Right cardiac atrium (tissue), 5 donors: ENCODE data around the gene ZNF90. TPM values are rescaled to one million over a fixed set of nuclear protein-coding genes. Genes with fewer than 3 reads are reported as not detected.
"Not testable (repeated sequence)": the region's sequence is repeated elsewhere in the genome, so short reads cannot be mapped to it uniquely, and the experiment has no call there.

Source experiments
- ATAC-seq, 2 donors: fragments of 200-7000 bp; cut with Tn5 transposase; one replicate each; pipeline versions ENCODE4 v1.8.0 to v1.9.1; 2020; ENCODE audit warnings: moderate library complexity in 2 of 2, mild to moderate bottlenecking in 1 of 2
- DNase-seq, 3 donors: peaks; one replicate each; pipeline ENCODE4 v3.0.0-alpha.2; 2020
- H3K27ac ChIP-seq: one replicate; pipeline ENCODE4 v1.5.1; 2013; ENCODE audit warnings: mild to moderate bottlenecking, low read length, control low read depth, moderate library complexity
- H3K27me3 ChIP-seq: one replicate; pipeline ENCODE4 v1.6.1; 2013; ENCODE audit not compliant: control insufficient read depth, insufficient read depth
- H3K4me1 ChIP-seq: one replicate; pipeline ENCODE4 v1.6.1; 2013; ENCODE audit warnings: low read length; ENCODE audit not compliant: control insufficient read depth, insufficient read depth
- H3K4me3 ChIP-seq: one replicate; pipeline ENCODE4 v1.5.1; 2013; ENCODE audit warnings: low read length, control low read depth
- H3K9me3 ChIP-seq: one replicate; pipeline ENCODE4 v1.6.1; 2013; ENCODE audit warnings: low read length; ENCODE audit not compliant: control insufficient read depth
- WGBS: extraction: QIAGEN DNeasy Blood & Tissue Kit; methylation state at CpG from one replicate; pipeline ENCODE4 v1.1.7; 2013; 5-methylcytosine and 5-hydroxymethylcytosine counted together
- intact Hi-C, 4 donors: fragments of 100-400 bp; cut with DNase I; formaldehyde crosslinking; loops; one replicate each; pipeline versions ENCODE4 v1.11.0 to v1.14.0; 2022 to 2023
- polyA plus RNA-seq: library from polyadenylated mRNA; stranded (reverse); fragments of 200-250 nt; gene quantifications from one replicate; pipeline ENCODE4 v1.2.3, GENCODE V29; 2013
- total RNA-seq, 4 donors: library from RNA; stranded (reverse); fragmentation: NEBNext Ultra II Directional; extraction: Animal tissue kit (Norgen Biotek cat#: 25700); gene quantifications; one replicate each; pipeline ENCODE4 v1.2.1, GENCODE V29; 2021
- donor health status: healthy with polysubstance abuse.
- donor health status: DM: no; HTN: yes; CAD: no.
- donor health status: DM: no; HTN: no; CAD: no.
- donor health status: DM: no; HTN: yes; CAD: no; lungs with severe emphysema.
- donor health status: DM: yes; HTN: yes; CAD: no.

The ZNF90 gene
- total and polyA plus RNA-seq, 5 donors = 0.88 to 2.5 (median 1.1) TPM

GRCh38 chr19:20066861-20067260 is 10.9 kb upstream of the ZNF90 start:
- H3K27ac ChIP-seq = no peak overlapping the region
- ATAC-seq (no peak), DNase-seq (no peak)
- H3K9me3 ChIP-seq = no peaks in the 10 kb centered on the region
- intact Hi-C loops = no loop called here
- H3K4me3 ChIP-seq = no peak overlapping the region
- no peaks in the 10 kb centered on the region for H3K4me1 ChIP-seq
- H3K27me3 ChIP-seq = no peaks in the 10 kb centered on the region
- WGBS = 61% methylated on average over 3 of the region's 3 CpGs

GRCh38 chr19:20067943-20068342 is 9.9 kb upstream of the ZNF90 start:
- Histone ChIP-seq H3K9me3 (no peaks in the 10 kb centered on the region), H3K27ac (no peak overlapping the region), H3K27me3 (no peaks in the 10 kb centered on the region), H3K4me3 (no peak overlapping the region), H3K4me1 (no peaks in the 10 kb centered on the region)
- ATAC-seq = no peak
- intact Hi-C loops = no loop called here
- DNase-seq = no peak
- WGBS = 6% methylated on average over 9 of the region's 9 CpGs

- ATAC-seq, intact Hi-C loops, H3K27me3 ChIP-seq: not testable (repeated sequence)
Measured at GRCh38 chr19:20068559-20068958, 9.2 kb upstream of the ZNF90 start.

DNA sequence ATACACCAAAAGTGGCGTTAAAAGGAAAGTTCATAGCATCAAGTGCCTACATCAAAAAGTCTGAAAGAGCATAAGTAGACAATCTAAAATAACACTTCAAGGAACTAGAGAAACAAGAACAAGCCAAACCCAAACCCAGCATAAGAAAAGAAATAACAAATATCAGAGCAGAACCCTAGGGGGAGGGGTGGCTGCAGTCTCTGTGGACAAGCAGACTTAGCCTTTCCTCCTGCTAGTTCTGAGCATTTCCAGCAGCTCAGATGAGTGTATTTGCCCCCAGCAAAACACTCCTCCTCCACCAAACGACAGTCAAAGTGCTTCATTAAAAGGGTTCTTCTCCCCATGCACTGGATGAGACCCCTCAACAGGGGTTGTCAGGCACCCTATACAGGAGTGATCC is 7.1 kb upstream of the ZNF90 start:
- DNase-seq (no peak), ATAC-seq (no peak)
- intact Hi-C loops = no loop called here
- no peak overlapping the region for H3K4me3 ChIP-seq
- no peaks in the 10 kb centered on the region for H3K4me1 ChIP-seq
- 65% methylated on average over 2 of the region's 2 CpGs for WGBS
- no peaks in the 10 kb centered on the region for H3K27me3 ChIP-seq
- no peaks in the 10 kb centered on the region for H3K9me3 ChIP-seq
- H3K27ac ChIP-seq = no peak overlapping the region

More at GRCh38 chr19:20068559-20068958, 9.2 kb upstream of the ZNF90 start:
- H3K4me3 ChIP-seq, H3K27ac ChIP-seq, H3K9me3 ChIP-seq, H3K4me1 ChIP-seq, DNase-seq: not testable (repeated sequence)
- 32% methylated on average over 7 of the region's 7 CpGs for WGBS

DNA sequence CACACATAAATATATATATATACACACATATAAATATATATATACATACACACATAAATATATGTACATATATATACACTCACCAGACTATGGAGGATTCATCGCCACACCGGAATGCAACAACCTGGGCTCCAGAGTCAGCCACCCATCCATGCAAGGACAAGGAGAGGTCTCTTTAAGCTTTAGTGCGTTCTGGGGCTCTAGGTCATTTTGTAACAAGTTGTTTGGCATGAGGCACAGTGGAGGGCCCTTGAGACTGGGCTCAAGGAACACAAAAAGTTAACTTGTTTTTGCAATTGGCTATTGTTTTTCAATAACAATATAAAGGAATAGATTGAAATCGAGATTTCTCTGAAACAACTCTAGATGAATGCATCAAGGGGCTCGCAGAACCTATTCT is 4.9 kb upstream of the ZNF90 start:
- no peak for ATAC-seq
- 91% methylated on average over 5 of the region's 5 CpGs for WGBS
- no peak for DNase-seq
- Histone ChIP-seq H3K4me1 (no peaks in the 10 kb centered on the region), H3K27me3 (no peaks in the 10 kb centered on the region), H3K9me3 (no peaks in the 10 kb centered on the region), H3K4me3 (no peak overlapping the region), H3K27ac (no peak overlapping the region)
- intact Hi-C loops = no loop called here

- WGBS = under 1% methylated on average over 19 of the region's 19 CpGs
- peak; percentile 40 to 68 (median 56) for DNase-seq
- Histone ChIP-seq H3K4me1 (no peaks in the 10 kb centered on the region), H3K4me3 (peak overlapping the region; percentile 84), H3K27ac (no peak overlapping the region), H3K9me3 (no peaks in the 10 kb centered on the region), H3K27me3 (no peaks in the 10 kb centered on the region)
- intact Hi-C loops = no loop called here
- peak; percentile 46 to 48 for ATAC-seq
Measured at GRCh38 chr19:20078581-20079031, 806 bp downstream of the ZNF90 start.

DNA sequence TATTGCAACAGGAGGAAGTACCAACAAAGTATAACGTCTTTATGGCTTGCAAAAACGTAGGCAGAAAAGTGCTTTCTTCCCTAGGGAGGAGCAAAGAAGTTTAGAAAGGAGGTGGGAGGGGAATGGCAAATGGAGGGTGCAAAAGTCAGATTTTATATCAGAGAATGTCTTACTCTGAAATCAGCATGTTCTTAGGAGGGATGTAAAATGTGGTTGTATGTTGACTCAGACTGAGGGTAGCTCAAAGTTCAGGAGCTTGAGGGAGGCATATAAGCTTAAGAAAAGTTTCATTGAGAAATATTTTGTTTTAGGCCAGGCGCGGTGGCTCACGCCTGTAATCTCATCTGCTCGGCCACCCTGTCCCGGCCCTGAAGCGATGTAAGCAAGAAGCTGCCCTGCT is 1.7 kb downstream of the ZNF90 start:
- Histone ChIP-seq H3K9me3 (no peaks in the 10 kb centered on the region), H3K4me3 (no peak overlapping the region), H3K4me1 (no peaks in the 10 kb centered on the region), H3K27me3 (no peaks in the 10 kb centered on the region), H3K27ac (no peak overlapping the region)
- ATAC-seq (no peak), DNase-seq (peak in 1 of 3 donors; percentile 49)
- WGBS = 47% methylated on average over 8 of the region's 8 CpGs
- intact Hi-C loops = no loop called here

- WGBS = 34% methylated on average over 3 of the region's 3 CpGs
- H3K4me3 ChIP-seq = no peak overlapping the region
- H3K4me1 ChIP-seq = no peaks in the 10 kb centered on the region
- intact Hi-C loops = no loop called here
- no peak overlapping the region for H3K27ac ChIP-seq
- ATAC-seq = no peak
- H3K27me3 ChIP-seq = no peaks in the 10 kb centered on the region
- H3K9me3 ChIP-seq = no peaks in the 10 kb centered on the region
- DNase-seq = no peak
Measured at GRCh38 chr19:20080656-20081055, 2.9 kb downstream of the ZNF90 start.

DNA sequence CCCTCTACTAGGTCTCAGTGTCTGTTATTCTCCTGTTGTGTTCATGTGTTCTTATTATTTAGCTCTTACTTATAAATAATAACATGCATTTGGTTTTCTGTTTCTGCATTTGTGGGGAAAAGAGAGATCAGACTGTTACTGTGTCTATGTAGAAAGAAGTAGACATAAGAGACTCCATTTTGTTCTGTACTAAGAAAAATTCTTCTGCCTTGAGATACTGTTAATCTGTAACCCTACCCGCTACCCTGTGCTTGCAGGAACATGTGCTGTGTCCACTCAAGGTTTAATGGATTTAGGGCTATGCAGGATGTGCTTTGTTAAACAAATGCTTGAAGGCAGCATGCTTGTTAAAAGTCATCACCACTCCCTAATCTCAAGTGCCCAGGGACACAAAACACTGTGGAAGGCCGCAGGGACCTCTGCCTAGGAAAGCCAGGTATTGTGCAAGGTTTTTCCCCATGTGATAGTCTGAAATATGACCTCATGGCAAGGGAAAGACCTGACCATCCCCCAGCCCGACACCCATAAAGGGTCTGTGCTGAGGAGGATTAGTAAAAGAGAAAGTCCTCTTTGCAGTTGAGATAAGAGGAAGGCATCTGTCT is 4.5 kb downstream of the ZNF90 start:
- H3K4me1 ChIP-seq, DNase-seq, H3K4me3 ChIP-seq, H3K27me3 ChIP-seq, H3K27ac ChIP-seq, H3K9me3 ChIP-seq, ATAC-seq, intact Hi-C loops: not testable (repeated sequence)
- WGBS = 71% methylated on average over 3 of the region's 3 CpGs

DNA sequence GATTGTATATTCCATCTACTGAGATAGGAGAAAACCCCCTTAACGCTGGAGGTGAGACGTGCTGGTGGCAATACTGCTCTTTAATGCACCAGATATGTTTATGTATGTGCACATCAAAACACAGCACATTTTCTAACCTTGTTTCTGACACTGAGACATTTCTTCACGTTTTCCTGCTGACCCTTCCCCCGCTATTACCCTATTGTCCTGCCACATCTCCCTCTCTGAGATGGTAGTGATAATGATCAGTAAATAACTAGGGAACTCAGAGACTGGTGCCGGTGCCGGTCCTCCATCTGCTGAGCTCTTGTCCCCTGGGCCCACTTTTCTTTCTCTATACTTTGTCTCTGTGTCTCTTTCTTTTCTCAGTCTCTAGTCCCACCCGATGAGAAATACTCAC is 5.1 kb downstream of the ZNF90 start:
- DNase-seq, intact Hi-C loops, H3K4me1 ChIP-seq, H3K9me3 ChIP-seq, H3K27me3 ChIP-seq, H3K4me3 ChIP-seq, H3K27ac ChIP-seq, ATAC-seq: not testable (repeated sequence)
- 59% methylated on average over 7 of the region's 7 CpGs for WGBS

DNA sequence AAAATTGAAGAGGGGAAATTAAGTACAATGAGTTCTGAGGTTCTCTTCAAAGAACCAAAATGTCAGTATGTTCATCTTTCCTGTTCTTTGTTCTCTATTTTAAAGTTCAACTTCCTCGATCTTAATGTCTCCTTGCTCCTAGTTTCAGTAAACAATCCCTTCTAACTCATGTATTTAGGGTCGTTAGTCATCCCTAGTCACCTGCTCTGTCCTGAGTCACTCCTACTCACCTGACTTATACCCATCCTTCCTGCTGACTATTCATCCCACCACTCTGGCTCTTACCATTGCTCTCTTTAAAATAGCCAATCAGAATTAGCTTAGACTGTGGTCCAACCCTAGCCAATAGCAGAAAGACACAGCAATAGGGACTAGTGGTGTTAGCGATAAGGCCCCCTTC is 24.3 kb downstream of the ZNF90 start:
- ATAC-seq (no peak), DNase-seq (no peak)
- no peak overlapping the region for H3K4me3 ChIP-seq
- intact Hi-C loops = no loop called here
- H3K4me1 ChIP-seq = no peaks in the 10 kb centered on the region
- no peak overlapping the region for H3K27ac ChIP-seq
- H3K27me3 ChIP-seq = no peaks in the 10 kb centered on the region
- H3K9me3 ChIP-seq = peaks cover 3% of the 10 kb centered on the region
- WGBS = 95% methylated on average over 3 of the region's 3 CpGs
